Measurements from ENCODE around the gene ADGRE3.

DNA sequence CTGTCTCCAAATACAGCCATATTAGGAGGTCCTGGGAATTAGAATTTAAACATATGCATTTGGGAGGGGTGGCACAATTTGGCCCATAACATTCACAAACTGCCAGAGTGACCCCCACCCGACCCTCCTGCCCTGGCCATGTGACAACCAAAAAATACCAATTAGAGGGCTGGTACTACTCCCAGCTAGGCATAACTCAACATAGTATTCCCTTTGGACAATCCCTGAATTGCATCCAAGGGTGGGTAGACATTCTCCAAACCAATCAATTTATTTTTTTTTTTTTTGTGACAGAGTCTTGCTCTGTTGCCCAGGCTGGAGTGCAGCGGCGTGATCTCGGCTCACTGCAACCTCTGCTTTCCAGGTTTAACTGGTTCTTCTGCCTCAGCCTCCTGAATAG, 62.0 kb downstream of the ADGRE3 start:
- TF ChIP-seq PHF8 (IDR thresholded peaks at IDR 0.05; ENCODE audit: borderline replicate concordance, low read depth) (no peak), EP300 (IDR thresholded peaks at IDR 0.05) (no peak), KDM5A (IDR thresholded peaks at IDR 0.05) (no peak)
- TF ChIP-seq, protein P1, sequence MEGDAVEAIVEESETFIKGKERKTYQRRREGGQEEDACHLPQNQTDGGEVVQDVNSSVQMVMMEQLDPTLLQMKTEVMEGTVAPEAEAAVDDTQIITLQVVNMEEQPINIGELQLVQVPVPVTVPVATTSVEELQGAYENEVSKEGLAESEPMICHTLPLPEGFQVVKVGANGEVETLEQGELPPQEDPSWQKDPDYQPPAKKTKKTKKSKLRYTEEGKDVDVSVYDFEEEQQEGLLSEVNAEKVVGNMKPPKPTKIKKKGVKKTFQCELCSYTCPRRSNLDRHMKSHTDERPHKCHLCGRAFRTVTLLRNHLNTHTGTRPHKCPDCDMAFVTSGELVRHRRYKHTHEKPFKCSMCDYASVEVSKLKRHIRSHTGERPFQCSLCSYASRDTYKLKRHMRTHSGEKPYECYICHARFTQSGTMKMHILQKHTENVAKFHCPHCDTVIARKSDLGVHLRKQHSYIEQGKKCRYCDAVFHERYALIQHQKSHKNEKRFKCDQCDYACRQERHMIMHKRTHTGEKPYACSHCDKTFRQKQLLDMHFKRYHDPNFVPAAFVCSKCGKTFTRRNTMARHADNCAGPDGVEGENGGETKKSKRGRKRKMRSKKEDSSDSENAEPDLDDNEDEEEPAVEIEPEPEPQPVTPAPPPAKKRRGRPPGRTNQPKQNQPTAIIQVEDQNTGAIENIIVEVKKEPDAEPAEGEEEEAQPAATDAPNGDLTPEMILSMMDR (IDR thresholded peaks at IDR 0.05) = no peak
